Left forelimb (tissue), 1 donor: Measurements from ENCODE around the gene MRPS34.
"Not testable (repeated sequence)": the region's sequence is repeated elsewhere in the genome, so short reads cannot be mapped to it uniquely, and the experiment has no call there.

ENCODE experiments used
- DNase-seq: peaks from one replicate; pipeline ENCODE4 v3.0.0-alpha.2; 2018; ENCODE audit warnings: low spot score

The MRPS34 gene

GRCh38 chr16:1749152-1750117, 23.5 kb downstream of the MRPS34 start:
- DNase-seq = no peak

- no peak for DNase-seq
These were observed 25.0 kb downstream of the MRPS34 start for GRCh38 chr16:1747934-1748333.

GRCh38 chr16:1746693-1747195, 26.2 kb downstream of the MRPS34 start:
- no peak for DNase-seq

- no peak for DNase-seq
These were observed 26.8 kb downstream of the MRPS34 start for GRCh38 chr16:1745900-1746692.

- no peak for DNase-seq
These were observed 27.6 kb downstream of the MRPS34 start for GRCh38 chr16:1745181-1745899.

- no peak for DNase-seq
These were observed 28.5 kb downstream of the MRPS34 start for GRCh38 chr16:1744338-1744840.

GRCh38 chr16:1743376-1744337, 29.3 kb downstream of the MRPS34 start:
- no peak for DNase-seq

- DNase-seq = no peak
These were observed 31.3 kb downstream of the MRPS34 start for GRCh38 chr16:1741553-1742165.

- DNase-seq = no peak
These were observed 32.0 kb downstream of the MRPS34 start for GRCh38 chr16:1740781-1741490.

GRCh38 chr16:1740234-1740633, 32.7 kb downstream of the MRPS34 start:
- no peak for DNase-seq

- DNase-seq = no peak
These were observed 38.1 kb downstream of the MRPS34 start for GRCh38 chr16:1734816-1735215.

- DNase-seq = no peak
These were observed 38.8 kb downstream of the MRPS34 start for GRCh38 chr16:1734123-1734522.

- DNase-seq = not testable (repeated sequence)
These were observed 40.4 kb downstream of the MRPS34 start for GRCh38 chr16:1732551-1732987.

GRCh38 chr16:1732071-1732470, 40.9 kb downstream of the MRPS34 start:
- DNase-seq = no peak

- no peak for DNase-seq
These were observed 41.3 kb downstream of the MRPS34 start for GRCh38 chr16:1731603-1732002.

- no peak for DNase-seq
These were observed 41.9 kb downstream of the MRPS34 start for GRCh38 chr16:1731073-1731472.

- DNase-seq = no peak
These were observed 43.5 kb downstream of the MRPS34 start for GRCh38 chr16:1729445-1729844.

GRCh38 chr16:1729026-1729425, 43.9 kb downstream of the MRPS34 start:
- no peak for DNase-seq
